HCT116 (cell line): ENCODE measurements around the gene ST3GAL3. TPM values are rescaled to one million over a fixed set of nuclear protein-coding genes. Genes with fewer than 3 reads are reported as not detected.

ENCODE experiments used
- ATAC-seq: fragments of 200-7000 bp; cut with Tn5 transposase; 2 replicates; pipeline ENCODE4 v1.9.1; 2020; ENCODE audit warnings: mild to moderate bottlenecking, moderate library complexity
- BruUV-seq: library from RNA; stranded (reverse); fragments of 400-500 nt; replicated peaks from 2 replicates; lab custom pipeline; 2021; lab: Mats Ljungman, UMichigan
- CTCF ChIA-PET: fragments of 300-600 bp; sonication (Branson Sonifier 250); formaldehyde crosslinking; loops from one replicate; lab custom pipeline; 2021; ENCODE audit warnings: antibody characterized with exemption; lab: Charles Lee
- POLR2A ChIA-PET: fragments of 300-600, 350-600 bp; sonication (Branson Sonifier 250); formaldehyde crosslinking; loops from one replicate; lab custom pipeline; 2021; ENCODE audit warnings: antibody characterized with exemption; lab: Charles Lee
- RAD21 ChIA-PET, 2 experiments: fragments of 300-600 bp; sonication (Branson Sonifier 250); formaldehyde crosslinking; loops; one replicate each; lab custom pipeline; 2023; ENCODE audit warnings: low total read pairs in 2 of 2; ENCODE audit not compliant: uncharacterized antibody in 2 of 2, unreplicated experiment in 2 of 2, low non-redundant PET in 1 of 2; lab: Charles Lee
- DNase-seq: peaks from one replicate; pipeline ENCODE4 v3.0.0-alpha.2; 2010; ENCODE audit warnings: low read depth, low spot score
- H2AFZ ChIP-seq: fragments of 200-600 bp; shearing (Covaris generic), sonication (generic); 2 replicates; pipeline ENCODE4 v1.6.1; 2017; ENCODE audit warnings: low read depth, mixed run types, mixed read lengths, antibody characterized with exemption, low read length; ENCODE audit not compliant: poor library complexity, severe bottlenecking
- H3K27ac ChIP-seq: 2 replicates; pipeline ENCODE4 v1.5.1; 2012; ENCODE audit warnings: low read depth, low read length
- H3K27me3 ChIP-seq: fragments of 200-600 bp; sonication (generic); 2 replicates; pipeline ENCODE4 v1.6.1; 2016; ENCODE audit warnings: mixed run types, low read length, mixed read lengths; ENCODE audit not compliant: insufficient read depth
- H3K36me3 ChIP-seq, 2 experiments: fragments of 200-500 bp in 1 of 2; fragments of 200-600 bp in 1 of 2; sonication (Bioruptor generic) in 1 of 2; sonication (generic) in 1 of 2; 2 replicates each; pipeline versions ENCODE4 v1.5.1 to v1.6.1; 2014 to 2016; ENCODE audit warnings: low read length in 2 of 2, inconsistent platforms in 1 of 2, mixed read lengths in 1 of 2, mixed run types in 1 of 2; ENCODE audit not compliant: insufficient read depth in 2 of 2, control insufficient read depth in 1 of 2
- H3K4me1 ChIP-seq, 2 experiments: fragments of 200-600 bp in 1 of 2; sonication (generic) in 1 of 2; 2 replicates each; pipeline versions ENCODE4 v1.5.1 to v1.6.1; 2012 to 2017; ENCODE audit warnings: low read length in 2 of 2, inconsistent platforms in 1 of 2, mild to moderate bottlenecking in 1 of 2, mixed read lengths in 1 of 2, mixed run types in 1 of 2, moderate library complexity in 1 of 2; ENCODE audit not compliant: insufficient read depth in 2 of 2, control insufficient read depth in 1 of 2
- H3K4me2 ChIP-seq: fragments of 200-600 bp; sonication (generic); 2 replicates; pipeline ENCODE4 v1.6.1; 2017; ENCODE audit warnings: mixed run types, low read length, mixed read lengths
- H3K4me3 ChIP-seq, 2 experiments: fragments of 200-600 bp in 1 of 2; sonication (generic) in 1 of 2; replicated peaks in 1 of 2; 2 replicates each; pipeline ENCODE4 v1.5.1; 2011 to 2016; ENCODE audit warnings: low read length in 2 of 2, control low read depth in 1 of 2, low read depth in 1 of 2, mild to moderate bottlenecking in 1 of 2, mixed read lengths in 1 of 2, mixed run types in 1 of 2
- H3K79me2 ChIP-seq: fragments of 200-600 bp; sonication (generic); 2 replicates; pipeline ENCODE4 v1.6.1; 2017; ENCODE audit warnings: mild to moderate bottlenecking, mixed run types, low read length, moderate library complexity, mixed read lengths; ENCODE audit not compliant: insufficient read depth
- H3K9ac ChIP-seq: fragments of 200-600 bp; sonication (generic); 2 replicates; pipeline ENCODE4 v1.6.1; 2016; ENCODE audit warnings: low read length, mixed read lengths
- H3K9me2 ChIP-seq: fragments of 200-600 bp; sonication (generic), shearing (Covaris generic); 2 replicates; pipeline ENCODE4 v1.6.1; 2017; ENCODE audit warnings: mixed run types, mild to moderate bottlenecking, moderate library complexity; ENCODE audit not compliant: insufficient read depth
- H3K9me3 ChIP-seq, 2 experiments: fragments of 200-500 bp in 1 of 2; fragments of 200-600 bp in 1 of 2; sonication (Bioruptor generic) in 1 of 2; sonication (generic) in 1 of 2; 2 replicates each; pipeline ENCODE4 v1.6.1; 2014 to 2017; ENCODE audit warnings: low read length in 2 of 2, mixed read lengths in 2 of 2, inconsistent platforms in 1 of 2, low read depth in 1 of 2, mild to moderate bottlenecking in 1 of 2, mixed run types in 1 of 2, moderate library complexity in 1 of 2; ENCODE audit not compliant: control insufficient read depth in 1 of 2, insufficient read depth in 1 of 2
- H4K20me1 ChIP-seq: fragments of 200-600 bp; sonication (generic), shearing (Covaris generic); 2 replicates; pipeline ENCODE4 v1.6.1; 2017; ENCODE audit warnings: mixed run types, mild to moderate bottlenecking, moderate library complexity; ENCODE audit not compliant: insufficient read depth
- ATF3 ChIP-seq: IDR thresholded peaks from 2 replicates; pipeline ENCODE4 v1.6.1; 2012
- CBX3 ChIP-seq: IDR thresholded peaks from 2 replicates; pipeline ENCODE4 v1.6.1; 2012; ENCODE audit warnings: low read depth
- CEBPB ChIP-seq: IDR thresholded peaks from 2 replicates; pipeline ENCODE4 v1.6.1; 2012; ENCODE audit warnings: low read depth
- EGR1 ChIP-seq: IDR thresholded peaks from 2 replicates; pipeline ENCODE4 v1.6.1; 2012; ENCODE audit warnings: low read depth
- ELF1 ChIP-seq: IDR thresholded peaks from 2 replicates; pipeline ENCODE4 v1.6.1; 2012; ENCODE audit warnings: low read depth, borderline replicate concordance
- EZH2 ChIP-seq: fragments of 200-600 bp; sonication (generic); IDR thresholded peaks from 2 replicates; pipeline ENCODE4 v1.6.1; 2017; ENCODE audit warnings: antibody characterized with exemption, mixed run types
- EZH2phosphoT487 ChIP-seq: fragments of 200-600 bp; IDR thresholded peaks from 2 replicates; pipeline ENCODE4 v1.6.1; 2018; ENCODE audit warnings: antibody characterized with exemption, borderline replicate concordance
- FOSL1 ChIP-seq: IDR thresholded peaks from 2 replicates; pipeline ENCODE4 v1.6.1; 2012; ENCODE audit warnings: low read depth
- JUND ChIP-seq: IDR thresholded peaks from 2 replicates; pipeline ENCODE4 v1.6.1; 2012
- MAX ChIP-seq: IDR thresholded peaks from 2 replicates; pipeline ENCODE4 v1.6.1; 2012
- POLR2A ChIP-seq: IDR thresholded peaks from 2 replicates; pipeline ENCODE4 v1.7.0; 2011; ENCODE audit warnings: borderline replicate concordance; ENCODE audit not compliant: insufficient read depth, insufficient read length; ENCODE audit errors: extremely low read depth
- POLR2AphosphoS5 ChIP-seq: IDR thresholded peaks from 2 replicates; pipeline ENCODE4 v1.6.1; 2011; ENCODE audit warnings: mild to moderate bottlenecking, low read depth, low read length, moderate library complexity
- RAD21 ChIP-seq: IDR thresholded peaks from 2 replicates; pipeline ENCODE4 v1.6.1; 2012; ENCODE audit warnings: low read depth, mild to moderate bottlenecking
- SIN3A ChIP-seq: IDR thresholded peaks from 2 replicates; pipeline ENCODE4 v1.6.1; 2012; ENCODE audit warnings: low read depth
- SP1 ChIP-seq: IDR thresholded peaks from 2 replicates; pipeline ENCODE4 v1.6.1; 2012; ENCODE audit warnings: low read depth
- SRF ChIP-seq: IDR thresholded peaks from 2 replicates; pipeline ENCODE4 v1.6.1; 2012; ENCODE audit warnings: low read depth
- TCF7L2 ChIP-seq: IDR thresholded peaks from 2 replicates; pipeline ENCODE4 v1.7.0; 2011; ENCODE audit warnings: borderline replicate concordance, inconsistent platforms; ENCODE audit not compliant: insufficient read depth, insufficient read length; ENCODE audit errors: extremely low read depth
- YY1 ChIP-seq: IDR thresholded peaks from 2 replicates; pipeline ENCODE4 v1.6.1; 2011; ENCODE audit warnings: low read length, low read depth, moderate library complexity, mild to moderate bottlenecking; ENCODE audit not compliant: insufficient replicate concordance; ENCODE audit errors: extremely low read depth
- ZBTB33 ChIP-seq: IDR thresholded peaks from 2 replicates; pipeline ENCODE4 v1.6.1; 2011; ENCODE audit warnings: mild to moderate bottlenecking, low read length, moderate library complexity; ENCODE audit not compliant: insufficient replicate concordance; ENCODE audit errors: extremely low read depth
- ZNF274 ChIP-seq: fragments of 200-500 bp; sonication (Bioruptor generic); IDR thresholded peaks from 2 replicates; pipeline ENCODE4 v1.6.1; 2014; ENCODE audit warnings: mild to moderate bottlenecking, low read depth, low read length, inconsistent platforms
- intact Hi-C: fragments of 100-400 bp; cut with micrococcal nuclease; formaldehyde crosslinking; loops from 2 replicates; pipeline ENCODE4 v1.10.0; 2022
- total RNA-seq: library from RNA; stranded (reverse); gene quantifications from one replicate; pipeline ENCODE4 v1.2.1, GENCODE V29; 2021; ENCODE audit not compliant: unreplicated experiment

Gene ST3GAL3
- total RNA-seq, 1 experiment from 2014 or later: 7.2 TPM

- ChIA-PET POLR2A (no interaction called here), CTCF (no interaction called here), RAD21 (no interaction called here)
- no peaks in the 10 kb centered on the region for H3K27me3 ChIP-seq
- H3K4me3 ChIP-seq: no peak overlapping the region
- no peak for TF ChIP-seq POLR2A
- TF ChIP-seq SRF: no peak
- TF ChIP-seq YY1: no peak
- TF ChIP-seq MAX: no peak
- TF ChIP-seq SP1: no peak
- TF ChIP-seq EZH2: no peak
- TF ChIP-seq TCF7L2: no peak
- TF ChIP-seq ZBTB33: no peak
- no peak for TF ChIP-seq RAD21
- TF ChIP-seq JUND: no peak
- no peak for TF ChIP-seq CBX3
- no peak for TF ChIP-seq EZH2phosphoT487
- TF ChIP-seq CEBPB: no peak
- no peak for TF ChIP-seq FOSL1
- TF ChIP-seq POLR2AphosphoS5: no peak
- no peak for TF ChIP-seq ATF3
- TF ChIP-seq ELF1: no peak
- no peak for TF ChIP-seq ZNF274
- TF ChIP-seq EGR1: no peak
- TF ChIP-seq SIN3A: no peak
- H3K36me3 ChIP-seq: no peaks in the 10 kb centered on the region
- H3K9me3 ChIP-seq: no peaks in the 10 kb centered on the region
- ATAC-seq (peak; percentile 31), DNase-seq (no peak)
- BruUV-seq: no TSS peak
- H3K79me2 ChIP-seq: no peaks in the 10 kb centered on the region
- H4K20me1 ChIP-seq: no peaks in the 10 kb centered on the region
- no peak overlapping the region for H3K27ac ChIP-seq
- H3K9me2 ChIP-seq: no peaks in the 10 kb centered on the region
- H3K9ac ChIP-seq: no peak overlapping the region
- H3K4me1 ChIP-seq: peaks cover 13 to 63% of the 10 kb centered on the region in 2 experiments
- H3K4me2 ChIP-seq: peak overlapping the region; percentile 25
- H2AFZ ChIP-seq: no peak overlapping the region
- intact Hi-C loops: no loop called here
Measured at GRCh38 chr1:43879996-43880395, 172.7 kb downstream of the ST3GAL3 start.
